Stimulated activated CD4-positive, alpha-beta T cell treated with anti-CD3 and anti-CD28 coated beads, Interleukin-2, amount 100 ng/mL, for 48 hours (primary cell): ENCODE results near the gene KRT24.
"Not testable (repeated sequence)": the region's sequence is repeated elsewhere in the genome, so short reads cannot be mapped to it uniquely, and the experiment has no call there.

Experiments used
- DNase-seq, 2 donors: peaks; one replicate each; pipeline ENCODE4 v3.0.0-alpha.2; 2020

The KRT24 gene

DNA sequence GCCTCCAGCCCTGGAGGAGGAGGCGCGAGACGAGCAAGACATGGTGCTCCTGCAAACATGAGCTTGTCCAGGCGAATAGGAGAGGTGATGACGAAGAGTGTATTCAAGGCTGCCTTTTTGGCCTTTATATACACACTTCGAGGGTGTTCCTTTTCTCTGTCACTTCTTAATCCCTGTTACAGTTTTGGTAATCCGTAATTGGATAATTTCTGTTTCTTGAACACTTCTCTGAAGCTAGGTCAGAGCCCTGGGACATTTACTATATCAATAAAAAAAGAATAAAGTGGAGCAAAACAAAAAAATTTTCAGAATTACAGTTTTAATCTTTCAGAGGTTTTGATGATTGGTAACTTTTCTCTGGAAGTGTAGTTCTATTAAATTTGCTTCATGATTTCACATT is at the start of gene KRT24:
TSS of gene KRT24 (minus strand) at position 101 of the 400 bp plus-strand sequence. CDS start at position 42, 59 bp downstream.
- DNase-seq = no peak

DNA sequence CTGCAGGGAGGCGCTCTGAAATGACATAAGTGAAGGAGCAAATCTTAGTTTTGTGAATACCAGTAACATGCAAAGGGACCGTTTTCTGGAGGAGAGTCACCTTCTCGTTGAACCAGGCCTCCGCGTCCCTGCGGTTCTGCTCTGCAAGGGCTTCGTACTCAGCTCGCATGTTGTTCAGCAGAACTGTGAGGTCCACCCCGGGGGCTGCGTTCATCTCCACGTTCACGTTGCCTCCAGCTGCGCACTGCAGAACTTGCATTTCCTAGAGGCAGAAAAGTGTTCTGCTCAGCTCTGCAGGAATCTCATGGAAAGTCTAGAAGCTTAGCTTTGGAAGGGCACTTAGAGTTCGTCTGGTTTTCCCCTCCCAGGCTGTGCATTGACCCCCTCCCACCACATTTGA is 47.5 kb upstream of the KRT24 start:
- no peak for DNase-seq

DNA sequence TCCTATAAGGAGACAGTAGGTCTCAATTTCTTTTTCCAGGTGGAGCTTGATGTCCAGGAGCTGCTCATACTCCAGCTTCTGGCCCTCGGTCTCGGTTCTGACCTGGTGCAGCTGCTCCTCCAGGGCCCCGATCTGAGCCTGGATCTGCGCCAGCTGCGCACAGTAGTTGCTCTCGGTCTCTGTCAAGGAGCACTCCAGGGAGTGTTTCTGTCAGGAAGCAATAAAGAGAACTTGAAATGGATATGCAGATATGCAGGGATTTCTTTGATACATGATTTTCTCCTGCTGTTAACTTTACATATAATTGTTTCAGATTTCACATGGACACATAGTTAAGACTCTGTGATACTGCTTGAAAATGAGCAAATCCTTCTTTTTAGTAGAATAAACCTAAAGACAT is 46.8 kb upstream of the KRT24 start:
- no peak for DNase-seq

GRCh38 chr17:40748666-40749065 is 45.1 kb upstream of the KRT24 start:
- DNase-seq = not testable (repeated sequence)

DNA sequence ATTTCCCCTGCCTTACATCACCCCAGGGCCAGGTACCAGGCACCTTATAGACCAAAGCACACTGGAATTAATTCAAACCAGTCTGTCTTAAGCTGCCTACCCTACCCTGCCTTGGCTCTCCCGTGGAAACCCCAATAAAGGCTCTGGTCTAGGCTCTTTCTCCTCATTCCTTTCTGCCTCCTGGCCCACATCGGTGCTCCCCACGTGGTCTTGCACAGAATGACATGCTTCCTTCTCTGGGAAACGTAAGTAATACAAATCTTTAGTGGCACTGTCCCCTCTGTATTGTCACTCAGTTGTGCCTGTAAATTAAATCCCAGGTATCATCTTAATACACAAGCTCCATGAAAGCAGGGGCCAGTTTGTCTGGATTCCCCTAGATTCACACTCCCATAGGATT is 35.0 kb upstream of the KRT24 start:
- no peak for DNase-seq

- DNase-seq = no peak
These were observed 31.5 kb upstream of the KRT24 start for GRCh38 chr17:40735016-40735415.

DNA sequence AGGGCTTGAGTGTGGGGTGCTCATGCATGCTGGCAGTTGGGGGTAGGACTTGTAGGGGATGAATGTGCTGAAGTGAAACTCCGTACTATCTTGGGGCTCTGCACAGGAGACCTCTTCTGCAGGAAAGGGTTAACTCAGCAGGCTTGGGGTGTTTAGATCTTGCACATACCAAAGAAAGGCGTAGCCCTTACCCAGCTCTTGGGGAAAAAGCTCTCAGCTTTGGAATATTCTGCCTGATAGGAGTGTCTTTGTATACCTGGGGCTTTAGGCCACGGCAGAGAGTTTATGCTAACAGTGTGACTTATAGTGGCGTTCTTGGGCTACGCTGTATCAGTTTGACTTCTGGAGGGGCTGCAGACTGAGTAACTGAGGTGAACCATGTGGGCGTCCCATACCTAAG is 30.5 kb upstream of the KRT24 start:
- DNase-seq = no peak

DNA sequence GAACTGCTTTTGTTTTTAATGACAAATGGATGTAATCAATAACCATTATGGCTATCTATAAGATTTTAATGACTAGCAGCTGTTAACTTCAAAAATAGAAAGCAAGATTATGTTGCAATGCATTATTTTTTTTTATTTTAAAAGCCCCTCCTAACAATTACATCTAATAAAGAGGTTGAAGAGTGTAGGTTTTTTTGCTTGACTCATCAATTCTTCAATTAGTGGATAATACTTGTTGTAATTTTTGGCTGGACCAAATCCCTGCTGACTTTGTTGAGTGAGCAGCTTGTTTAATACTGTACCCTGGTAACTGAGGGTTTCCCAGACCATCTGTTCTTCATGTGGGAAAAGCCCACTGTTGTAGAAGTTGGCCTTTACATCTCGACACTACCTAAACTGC is 27.4 kb upstream of the KRT24 start:
- no peak for DNase-seq

GRCh38 chr17:40727447-40728231 is 24.1 kb upstream of the KRT24 start:
- no peak for DNase-seq

GRCh38 chr17:40726919-40727318 is 23.4 kb upstream of the KRT24 start:
- no peak for DNase-seq

DNA sequence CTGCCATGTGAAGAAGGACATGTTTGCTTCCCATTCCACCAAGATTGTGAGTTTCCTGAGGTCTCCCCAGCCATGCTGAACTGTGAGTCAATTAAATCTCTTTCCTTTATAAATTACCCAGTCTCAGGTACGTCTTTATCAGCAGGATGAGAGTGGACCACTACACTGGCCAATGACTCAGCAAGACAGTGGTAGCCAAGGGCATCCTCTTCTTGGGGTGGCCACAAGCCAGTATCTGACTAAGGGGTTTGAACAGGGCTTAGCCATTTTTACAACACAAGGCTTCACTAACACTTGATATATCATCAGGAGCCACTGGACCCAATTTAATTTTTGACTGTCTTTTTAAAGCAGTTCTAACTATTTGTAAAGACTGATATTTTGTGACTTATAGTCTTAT is 21.1 kb upstream of the KRT24 start:
- no peak for DNase-seq

GRCh38 chr17:40722241-40722640 is 18.7 kb upstream of the KRT24 start:
- DNase-seq = no peak

GRCh38 chr17:40720899-40721298 is 17.3 kb upstream of the KRT24 start:
- DNase-seq = no peak

DNA sequence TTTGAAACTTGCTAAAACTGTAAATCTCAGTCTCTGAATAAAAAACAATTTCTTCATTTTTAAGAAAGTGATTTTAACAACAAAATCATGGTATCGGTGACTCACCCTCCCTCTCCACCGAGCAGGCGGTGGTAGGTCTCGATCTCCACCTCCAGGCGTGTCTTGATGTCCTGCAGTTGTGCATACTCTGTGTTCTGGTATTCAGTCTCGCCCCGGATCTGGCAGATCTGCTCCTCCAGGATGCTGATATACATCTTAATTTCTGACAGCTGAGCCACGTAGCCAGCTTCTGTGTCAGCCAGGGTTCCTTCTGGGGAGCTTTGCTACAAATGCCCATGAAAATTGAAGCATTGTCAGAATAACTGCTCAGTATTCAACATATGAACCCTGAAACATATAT is 15.4 kb upstream of the KRT24 start:
- DNase-seq = no peak

DNA sequence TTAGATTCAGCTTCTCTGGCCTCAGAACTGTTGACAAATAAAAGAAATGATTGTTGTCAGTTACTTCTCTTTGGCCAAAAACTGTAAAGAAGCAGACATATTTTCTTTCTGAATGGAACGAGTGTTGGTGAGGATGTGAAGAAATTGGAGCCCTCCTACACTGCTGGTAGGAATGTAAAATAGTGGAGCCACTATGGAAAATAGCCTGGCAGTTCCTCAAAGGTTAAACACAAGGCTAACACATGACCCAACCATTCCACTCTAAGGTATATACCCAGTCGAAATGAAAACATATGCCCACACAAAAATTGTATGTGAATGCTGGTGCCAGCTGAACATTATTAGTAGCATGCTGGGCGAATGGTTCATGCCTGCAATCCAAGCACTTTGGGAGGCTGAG is 14.2 kb upstream of the KRT24 start:
- no peak for DNase-seq

GRCh38 chr17:40714473-40714872 is 10.9 kb upstream of the KRT24 start:
- DNase-seq = no peak

DNA sequence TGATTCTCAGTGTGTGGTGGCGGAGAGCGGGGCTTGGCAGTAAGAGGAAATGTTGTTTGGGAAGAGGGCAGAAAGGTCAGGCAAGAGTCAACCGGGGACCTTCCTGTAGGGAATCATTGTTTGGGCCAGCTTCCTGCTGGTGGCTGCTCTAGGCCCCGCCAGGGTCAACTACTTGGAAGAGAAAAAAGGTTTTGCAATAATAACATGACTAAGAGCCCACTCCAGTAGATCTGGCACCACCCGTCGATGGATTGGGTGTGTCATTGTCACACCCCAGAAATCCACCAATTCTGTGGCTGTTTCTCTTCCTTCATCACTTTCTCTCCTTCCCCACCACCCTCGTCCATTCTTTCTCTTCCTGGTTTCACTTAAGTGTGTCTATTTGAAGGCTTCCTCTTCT is 4.2 kb upstream of the KRT24 start:
- DNase-seq = no peak

DNA sequence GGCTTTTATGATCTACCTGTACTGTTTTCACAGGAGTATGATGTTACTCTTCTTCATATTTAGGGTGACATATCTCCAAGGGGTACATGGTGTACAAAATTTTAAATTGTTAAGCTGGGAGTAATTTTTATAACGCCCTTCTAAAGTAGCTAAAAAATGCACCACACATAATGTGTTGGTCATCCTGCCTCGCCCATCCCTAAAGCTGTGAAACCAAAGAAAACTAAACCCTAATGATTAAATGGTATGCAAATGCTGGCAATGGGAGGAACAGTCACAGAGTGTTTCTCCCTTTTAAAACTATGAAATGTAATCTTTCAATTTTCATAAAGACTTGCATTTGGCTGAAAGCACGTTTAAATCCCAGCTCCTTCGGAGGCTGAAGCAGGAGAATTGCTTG is 2.0 kb upstream of the KRT24 start:
- DNase-seq = no peak

- no peak for DNase-seq
These were observed 1.3 kb downstream of the KRT24 start for GRCh38 chr17:40702271-40702670.

GRCh38 chr17:40699853-40700252 is 3.7 kb downstream of the KRT24 start:
- no peak for DNase-seq

GRCh38 chr17:40699371-40699770 is 4.2 kb downstream of the KRT24 start:
- no peak for DNase-seq

DNA sequence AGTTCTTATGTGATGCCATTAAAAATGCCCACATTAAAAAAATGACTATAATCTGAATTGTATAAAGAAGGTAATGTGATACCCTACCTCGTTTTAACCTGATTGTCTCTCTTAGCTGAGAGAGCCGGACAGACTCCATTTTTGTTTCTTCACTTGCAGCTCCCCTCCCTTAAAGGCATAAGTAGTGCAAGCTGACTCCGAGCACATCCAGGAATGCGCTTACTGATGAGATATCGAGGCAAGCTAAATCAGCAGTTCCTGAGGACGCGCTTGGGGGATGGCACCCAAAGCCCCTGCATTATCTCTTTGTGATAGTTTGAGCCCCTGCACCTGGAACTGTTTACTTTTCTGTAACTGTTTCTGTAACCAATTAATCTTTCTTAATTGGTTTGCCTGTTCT is 6.3 kb downstream of the KRT24 start:
- no peak for DNase-seq

GRCh38 chr17:40696651-40697072 is 6.9 kb downstream of the KRT24 start:
- DNase-seq = no peak

DNA sequence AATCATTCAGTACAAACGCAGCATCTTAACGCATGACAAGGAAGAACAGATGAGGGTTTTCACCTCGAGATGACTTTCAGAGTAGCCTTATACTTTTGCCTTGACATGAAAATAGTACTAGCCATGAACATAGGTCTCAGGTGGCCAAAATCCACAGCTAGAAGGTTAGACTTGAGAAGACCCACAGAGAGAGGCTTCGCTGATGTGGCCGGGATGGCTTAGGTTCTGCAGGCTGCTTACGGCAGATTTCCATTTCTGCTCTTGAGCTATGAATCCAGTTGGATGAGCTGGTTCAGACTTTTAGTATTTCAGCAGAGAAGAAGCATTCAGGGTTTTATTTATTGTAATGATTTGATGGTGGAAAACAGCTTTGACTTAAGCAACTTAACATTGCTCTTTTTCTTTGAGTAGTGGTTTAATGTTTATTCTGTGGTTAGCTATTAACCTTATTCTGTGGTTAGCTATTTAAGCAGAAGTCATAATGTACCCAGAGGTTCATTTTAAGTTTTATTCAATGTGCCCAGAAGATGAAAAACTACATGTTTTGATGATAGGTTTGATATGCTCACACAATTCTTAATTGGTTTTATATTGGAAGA is 7.6 kb downstream of the KRT24 start:
- DNase-seq = no peak

- no peak for DNase-seq
These were observed 9.0 kb downstream of the KRT24 start for GRCh38 chr17:40694584-40694983.
